ENCODE measurements around the gene FGF14. TPM values are rescaled to one million over a fixed set of nuclear protein-coding genes. Genes with fewer than 3 reads are reported as not detected.

The FGF14 gene
- total RNA-seq, 4 donors from 2014 or later: under 0.01 to 2.4 (median 0.99) TPM

DNA sequence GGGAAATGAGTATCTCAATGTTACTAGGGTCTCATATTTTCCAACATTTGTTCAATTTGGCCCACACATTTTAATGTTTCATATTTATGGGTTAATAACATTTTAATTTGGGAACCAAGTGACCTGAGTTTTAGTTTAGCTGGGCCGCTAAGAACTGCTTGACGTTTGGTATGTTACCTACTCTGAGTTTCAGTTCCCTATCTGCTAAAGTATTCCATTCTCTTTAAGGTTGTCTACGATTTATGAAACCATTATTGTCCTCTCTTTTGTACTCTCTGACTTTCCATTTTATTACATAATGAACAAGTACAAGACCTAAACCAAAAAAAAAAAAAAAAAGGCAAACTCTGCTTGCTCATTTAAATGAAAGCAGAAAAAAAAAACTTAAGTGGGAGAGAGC is 89.9 kb downstream of the FGF14 start:
- Histone ChIP-seq H3K27ac (no peak overlapping the region), H3K27me3 (no peaks in the 10 kb centered on the region), H3K36me3 (no peaks in the 10 kb centered on the region), H3K4me3 (no peak overlapping the region), H3K9me3 (no peaks in the 10 kb centered on the region), H3K4me1 (no peaks in the 10 kb centered on the region)
- intact Hi-C loops (cut with DNase I; ENCODE audit: low total_unique reads): no loop called here
- TF ChIP-seq EP300 (IDR thresholded peaks at IDR 0.05; ENCODE audit: low read depth): no peak
- TF ChIP-seq POLR2AphosphoS5 (IDR thresholded peaks at IDR 0.05): no peak
- WGBS, 2 donors (ENCODE audit: low coverage in 1 of 2): 66 to 69% methylated on average over 3 of the region's 3 CpGs
- DNase-seq: no peak
- in situ Hi-C loops (cut with MboI; ENCODE audit: low pct_ligation_motif_present in 1 of 4, low pct_unique_long_range_greater_than_20kb in 1 of 4, low sequenced_read_pairs in 3 of 4): no loop called here

DNA sequence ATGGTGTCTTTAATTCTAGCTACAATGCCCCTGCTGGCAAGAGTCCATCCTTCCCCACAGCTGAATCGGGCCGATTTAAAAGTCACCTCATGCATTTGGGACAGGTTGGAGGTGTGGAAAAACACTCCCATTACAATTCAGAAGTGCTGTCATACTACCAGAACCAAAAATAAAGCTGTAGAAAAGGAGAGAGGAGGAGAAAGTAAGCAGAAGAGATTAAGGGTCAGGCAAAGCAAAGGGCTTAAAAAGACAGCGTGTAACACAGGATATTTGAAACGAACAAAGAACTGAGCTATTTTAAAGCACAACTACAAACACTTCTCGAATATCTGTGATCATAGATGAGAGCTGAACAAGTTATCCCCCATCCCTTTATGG is 90.4 kb downstream of the FGF14 start:
- Histone ChIP-seq H3K36me3 (no peaks in the 10 kb centered on the region), H3K27me3 (no peaks in the 10 kb centered on the region), H3K9me3 (no peaks in the 10 kb centered on the region), H3K4me3 (no peak overlapping the region), H3K27ac (no peak overlapping the region), H3K4me1 (no peaks in the 10 kb centered on the region)
- in situ Hi-C loops (cut with MboI; ENCODE audit: low pct_ligation_motif_present in 1 of 4, low pct_unique_long_range_greater_than_20kb in 1 of 4, low sequenced_read_pairs in 3 of 4): no loop called here
- TF ChIP-seq, protein P1, sequence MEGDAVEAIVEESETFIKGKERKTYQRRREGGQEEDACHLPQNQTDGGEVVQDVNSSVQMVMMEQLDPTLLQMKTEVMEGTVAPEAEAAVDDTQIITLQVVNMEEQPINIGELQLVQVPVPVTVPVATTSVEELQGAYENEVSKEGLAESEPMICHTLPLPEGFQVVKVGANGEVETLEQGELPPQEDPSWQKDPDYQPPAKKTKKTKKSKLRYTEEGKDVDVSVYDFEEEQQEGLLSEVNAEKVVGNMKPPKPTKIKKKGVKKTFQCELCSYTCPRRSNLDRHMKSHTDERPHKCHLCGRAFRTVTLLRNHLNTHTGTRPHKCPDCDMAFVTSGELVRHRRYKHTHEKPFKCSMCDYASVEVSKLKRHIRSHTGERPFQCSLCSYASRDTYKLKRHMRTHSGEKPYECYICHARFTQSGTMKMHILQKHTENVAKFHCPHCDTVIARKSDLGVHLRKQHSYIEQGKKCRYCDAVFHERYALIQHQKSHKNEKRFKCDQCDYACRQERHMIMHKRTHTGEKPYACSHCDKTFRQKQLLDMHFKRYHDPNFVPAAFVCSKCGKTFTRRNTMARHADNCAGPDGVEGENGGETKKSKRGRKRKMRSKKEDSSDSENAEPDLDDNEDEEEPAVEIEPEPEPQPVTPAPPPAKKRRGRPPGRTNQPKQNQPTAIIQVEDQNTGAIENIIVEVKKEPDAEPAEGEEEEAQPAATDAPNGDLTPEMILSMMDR (IDR thresholded peaks at IDR 0.05): no peak
- no peak for TF ChIP-seq POLR2AphosphoS5 (IDR thresholded peaks at IDR 0.05)
- TF ChIP-seq EP300 (IDR thresholded peaks at IDR 0.05; ENCODE audit: low read depth): no peak
- no peak for TF ChIP-seq POLR2A (IDR thresholded peaks at IDR 0.05)
- DNase-seq: no peak
- 77 to 80% methylated on average over 4 to 5 of the region's 5 CpGs for WGBS, 2 donors (ENCODE audit: low coverage in 1 of 2)
- intact Hi-C loops (cut with DNase I; ENCODE audit: low total_unique reads): no loop called here

DNA sequence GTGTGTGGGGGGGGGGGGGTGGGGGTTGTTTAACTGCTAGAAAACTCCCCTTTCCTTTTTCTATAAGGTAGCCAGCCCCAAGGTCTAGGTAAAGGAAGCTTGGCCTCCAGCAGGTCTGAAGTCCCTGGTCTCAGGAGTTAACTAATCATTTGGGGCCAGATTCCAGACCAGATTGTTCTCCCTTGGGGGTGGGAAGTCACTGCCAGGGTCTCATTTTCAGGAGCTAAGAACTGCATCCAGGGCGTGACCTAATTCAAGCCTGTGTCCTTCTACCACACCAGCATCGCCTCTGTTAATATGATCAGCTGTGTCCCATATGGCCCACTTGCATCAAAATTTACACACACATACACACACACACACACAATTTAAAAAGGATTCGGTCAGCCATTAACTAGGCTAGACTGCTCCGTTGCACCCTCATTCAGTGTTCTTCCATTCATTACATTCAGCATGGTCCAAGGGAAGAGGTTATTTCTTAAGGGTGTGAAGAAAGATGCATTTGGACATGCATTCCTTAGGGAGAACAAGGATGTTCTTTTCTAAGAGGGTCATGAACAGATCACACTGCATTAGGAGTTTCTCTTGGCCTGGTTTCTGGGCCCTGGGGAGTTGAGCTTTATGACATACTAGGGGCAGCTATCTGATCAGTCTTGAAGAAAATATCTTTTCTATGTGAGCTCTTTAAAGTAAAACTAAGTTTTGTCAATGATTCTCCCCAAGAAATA is 91.0 kb downstream of the FGF14 start:
- no peaks in the 10 kb centered on the region for H3K27me3 ChIP-seq
- no peak overlapping the region for H3K4me3 ChIP-seq
- no peak for DNase-seq
- H3K9me3 ChIP-seq: no peaks in the 10 kb centered on the region
- TF ChIP-seq POLR2A (IDR thresholded peaks at IDR 0.05): no peak
- TF ChIP-seq EP300 (IDR thresholded peaks at IDR 0.05; ENCODE audit: low read depth): no peak
- no peak for TF ChIP-seq POLR2AphosphoS5 (IDR thresholded peaks at IDR 0.05)
- TF ChIP-seq, protein P1 (IDR thresholded peaks at IDR 0.05): no peak
- H3K27ac ChIP-seq: no peak overlapping the region
- H3K36me3 ChIP-seq: no peaks in the 10 kb centered on the region
- 76 to 100% methylated on average over 1 to 4 of the region's 4 CpGs for WGBS, 2 donors (ENCODE audit: low coverage in 1 of 2)
- intact Hi-C loops (cut with DNase I; ENCODE audit: low total_unique reads) (no loop called here), in situ Hi-C loops (cut with MboI; ENCODE audit: low pct_ligation_motif_present in 1 of 4, low pct_unique_long_range_greater_than_20kb in 1 of 4, low sequenced_read_pairs in 3 of 4) (no loop called here)
- H3K4me1 ChIP-seq: no peaks in the 10 kb centered on the region

DNA sequence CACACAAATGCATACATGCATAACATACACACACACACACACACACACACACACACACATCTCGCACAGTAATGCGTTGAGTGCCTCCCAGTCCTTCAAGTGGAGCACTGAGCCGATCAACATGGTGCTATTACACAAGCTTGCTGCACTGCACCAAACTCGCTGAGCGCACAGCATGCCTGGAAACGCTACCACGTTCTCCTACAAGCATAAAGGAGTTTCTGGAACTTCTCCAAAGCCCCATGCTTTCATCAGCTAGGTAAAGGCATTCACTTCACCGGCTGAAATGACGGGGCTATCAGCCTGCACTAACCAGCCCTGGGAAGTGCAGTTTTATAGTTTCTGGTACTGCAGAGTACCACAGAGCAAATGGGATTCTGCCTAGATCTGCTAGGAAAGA is 92.7 kb downstream of the FGF14 start:
- TF ChIP-seq EP300 (IDR thresholded peaks at IDR 0.05; ENCODE audit: low read depth): no peak
- TF ChIP-seq, protein P1 (IDR thresholded peaks at IDR 0.05): no peak
- no peak for TF ChIP-seq POLR2A (IDR thresholded peaks at IDR 0.05)
- TF ChIP-seq POLR2AphosphoS5 (IDR thresholded peaks at IDR 0.05): no peak
- Histone ChIP-seq H3K9me3 (no peaks in the 10 kb centered on the region), H3K27me3 (no peaks in the 10 kb centered on the region), H3K4me3 (no peak overlapping the region), H3K27ac (no peak overlapping the region), H3K4me1 (no peaks in the 10 kb centered on the region), H3K36me3 (no peaks in the 10 kb centered on the region)
- intact Hi-C loops (cut with DNase I; ENCODE audit: low total_unique reads) (no loop called here), in situ Hi-C loops (cut with MboI; ENCODE audit: low pct_ligation_motif_present in 1 of 4, low pct_unique_long_range_greater_than_20kb in 1 of 4, low sequenced_read_pairs in 3 of 4) (no loop called here)
- no peak for DNase-seq
- WGBS, 2 donors (ENCODE audit: low coverage in 1 of 2): 70% methylated on average over 9 of the region's 9 CpGs; no CpG with 5 or more reads in 1 of the 2 donors

DNA sequence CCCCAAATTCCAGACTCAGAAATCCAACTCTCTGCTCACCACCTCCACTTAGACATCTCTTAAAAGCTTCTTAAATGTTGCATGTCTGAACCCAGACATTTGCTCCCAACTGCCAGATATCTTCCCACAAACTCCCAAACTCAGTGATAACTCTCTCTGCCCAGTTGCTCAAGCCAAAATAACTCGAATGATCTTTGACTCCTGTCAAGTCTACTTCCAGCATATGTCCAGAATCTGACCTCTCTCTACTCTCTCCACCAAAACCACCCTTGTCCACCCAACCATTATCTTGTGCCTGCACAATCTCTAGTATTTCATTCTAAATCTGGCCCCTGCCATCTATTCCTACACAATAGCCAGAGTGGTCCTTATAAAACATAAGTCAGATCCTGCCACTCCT is 99.3 kb downstream of the FGF14 start:
- Histone ChIP-seq H3K27me3 (no peaks in the 10 kb centered on the region), H3K36me3 (no peaks in the 10 kb centered on the region), H3K27ac (no peak overlapping the region), H3K9me3 (no peaks in the 10 kb centered on the region), H3K4me1 (no peaks in the 10 kb centered on the region), H3K4me3 (no peak overlapping the region)
- TF ChIP-seq POLR2AphosphoS5 (IDR thresholded peaks at IDR 0.05) (no peak), POLR2A (IDR thresholded peaks at IDR 0.05) (no peak), EP300 (IDR thresholded peaks at IDR 0.05; ENCODE audit: low read depth) (no peak)
- TF ChIP-seq, protein P1 (IDR thresholded peaks at IDR 0.05): no peak
- DNase-seq: no peak
- 35 to 60% methylated on average over 1 of the region's 1 CpG for WGBS, 2 donors (ENCODE audit: low coverage in 1 of 2)
- intact Hi-C loops (cut with DNase I; ENCODE audit: low total_unique reads) (no loop called here), in situ Hi-C loops (cut with MboI; ENCODE audit: low pct_ligation_motif_present in 1 of 4, low pct_unique_long_range_greater_than_20kb in 1 of 4, low sequenced_read_pairs in 3 of 4) (no loop called here)
